G401.6 (cell line): ENCODE results near the gene KBTBD7.

Experiments used
- FAIRE-seq: peaks from 2 replicates; lab custom pipeline; 2012; peaks lifted over from hg19 to GRCh38; lab: Jason Lieb, UNC

The KBTBD7 gene

GRCh38 chr13:41193919-41194824 lies at the start of gene KBTBD7:
KBTBD7 (minus strand) TSS chr13:41194569; CDS start chr13:41194257, 312 bp downstream.
- peak; percentile 95 for FAIRE-seq

- FAIRE-seq: no peak
These were observed 47.3 kb upstream of the KBTBD7 start for GRCh38 chr13:41241626-41242025.

- no peak for FAIRE-seq
These were observed 42.0 kb upstream of the KBTBD7 start for GRCh38 chr13:41236369-41236768.

GRCh38 chr13:41232578-41233480 lies 38.5 kb upstream of the KBTBD7 start:
- no peak for FAIRE-seq

GRCh38 chr13:41231786-41232185 lies 37.4 kb upstream of the KBTBD7 start:
- FAIRE-seq: no peak

- FAIRE-seq: no peak
These were observed 36.8 kb upstream of the KBTBD7 start for GRCh38 chr13:41231025-41231677.

GRCh38 chr13:41229356-41229755 lies 35.0 kb upstream of the KBTBD7 start:
- FAIRE-seq: no peak

- no peak for FAIRE-seq
These were observed 30.0 kb upstream of the KBTBD7 start for GRCh38 chr13:41224113-41225110.

GRCh38 chr13:41222259-41222852 lies 28.0 kb upstream of the KBTBD7 start:
- FAIRE-seq: peak; percentile 95

- no peak for FAIRE-seq
These were observed 26.0 kb upstream of the KBTBD7 start for GRCh38 chr13:41220401-41220800.

GRCh38 chr13:41216160-41216559 lies 21.8 kb upstream of the KBTBD7 start:
- FAIRE-seq: no peak

GRCh38 chr13:41213919-41214318 lies 19.6 kb upstream of the KBTBD7 start:
- no peak for FAIRE-seq

- FAIRE-seq: no peak
These were observed 18.9 kb upstream of the KBTBD7 start for GRCh38 chr13:41213316-41213715.

GRCh38 chr13:41212881-41213280 lies 18.5 kb upstream of the KBTBD7 start:
- no peak for FAIRE-seq

- FAIRE-seq: no peak
These were observed 16.7 kb upstream of the KBTBD7 start for GRCh38 chr13:41211062-41211461.

GRCh38 chr13:41206467-41206866 lies 12.1 kb upstream of the KBTBD7 start:
- FAIRE-seq: no peak

- FAIRE-seq: no peak
These were observed 9.4 kb upstream of the KBTBD7 start for GRCh38 chr13:41203810-41204209.

GRCh38 chr13:41200126-41200525 lies 5.8 kb upstream of the KBTBD7 start:
- no peak for FAIRE-seq

GRCh38 chr13:41199526-41199925 lies 5.2 kb upstream of the KBTBD7 start:
- FAIRE-seq: no peak

GRCh38 chr13:41199079-41199478 lies 4.7 kb upstream of the KBTBD7 start:
- FAIRE-seq: no peak

- no peak for FAIRE-seq
These were observed 2.3 kb upstream of the KBTBD7 start for GRCh38 chr13:41196620-41197019.
